ENCODE measurements around the gene FTCDNL1. TPM values are rescaled to one million over a fixed set of nuclear protein-coding genes. Genes with fewer than 3 reads are reported as not detected.

The FTCDNL1 gene
- total RNA-seq, 1 experiment from 2014 or later, result 2.0 TPM

GRCh38 chr2:199754766-199755165 is 96.2 kb downstream of the FTCDNL1 start:
- H3K27ac Mint-ChIP-seq, result no peak overlapping the region
- no peak overlapping the region for H2BK5ac ChIP-seq (ENCODE audit: insufficient read length, low read length)
- no peaks in the 10 kb centered on the region for H4K20me1 ChIP-seq (ENCODE audit: control insufficient read depth, insufficient read depth, insufficient read length)
- no peak overlapping the region for H3K4ac ChIP-seq (ENCODE audit: low read depth, low read length)
- H3K9me3 Mint-ChIP-seq, result peaks cover 11% of the 10 kb centered on the region in 2 experiments
- DNase-seq, result no peak
- H3K23ac ChIP-seq (ENCODE audit: insufficient read length, low read depth, low read length), result no peak overlapping the region
- H3K4me1 Mint-ChIP-seq, result peaks cover 17 to 20% of the 10 kb centered on the region in 2 experiments
- no peak overlapping the region for H3K56ac ChIP-seq (ENCODE audit: insufficient read length, low read depth, low read length)
- no peaks in the 10 kb centered on the region for H3K27me3 ChIP-seq (ENCODE audit: insufficient read depth, low read length)
- no peak overlapping the region for H3K14ac ChIP-seq (ENCODE audit: insufficient read depth, low read length)
- no CpG with 5 or more reads among the region's 3 CpGs for WGBS (ENCODE audit: extremely low coverage, insufficient read length, low lambda C conversion rate)
- H2AK5ac ChIP-seq (ENCODE audit: insufficient read length, low read length), result no peak overlapping the region
- H3K27me3 Mint-ChIP-seq (ENCODE audit: low read depth), result no peaks in the 10 kb centered on the region
- H2AFZ ChIP-seq (ENCODE audit: low read length), result no peak overlapping the region
- H2BK15ac ChIP-seq (ENCODE audit: low read depth, low read length), result no peak overlapping the region
- no peaks in the 10 kb centered on the region for H3K79me2 ChIP-seq (ENCODE audit: insufficient read depth, low read length)
- no peak overlapping the region for H3K18ac ChIP-seq (ENCODE audit: insufficient read length, low read depth, low read length)
- H3K9ac ChIP-seq (ENCODE audit: extremely low read depth, insufficient read length, low read length), result no peak overlapping the region
- no peak for TF ChIP-seq CTCF (conservative IDR thresholded peaks at IDR 0.05)
- no peak overlapping the region for H2BK20ac ChIP-seq (ENCODE audit: low read depth, low read length, poor library complexity, severe bottlenecking)
- H3K27ac ChIP-seq (ENCODE audit: insufficient read length, low read depth, low read length), result no peak overlapping the region
- peaks cover 5% of the 10 kb centered on the region; the same call in 1 of the 2 replicates for H3K4me1 ChIP-seq (ENCODE audit: insufficient read depth, low read length)
- peaks cover 9% of the 10 kb centered on the region for H3K9me3 ChIP-seq (ENCODE audit: control insufficient read depth, low read depth, low read length)
- H3K4me2 ChIP-seq (ENCODE audit: insufficient read depth, insufficient read length, low read length), result no peak overlapping the region
- no peak overlapping the region for H4K91ac ChIP-seq (ENCODE audit: insufficient read length, low read depth, low read length)
- H3K4me3 Mint-ChIP-seq, result no peak overlapping the region
- H3K23me2 ChIP-seq (ENCODE audit: insufficient read length, low read depth, low read length, poor library complexity, severe bottlenecking), result no peaks in the 10 kb centered on the region
- H4K8ac ChIP-seq (replicated peaks; ENCODE audit: insufficient read length, low read depth, low read length), result no peak overlapping the region
- H3T11ph ChIP-seq (ENCODE audit: low read length), result no peak overlapping the region
- H3K36me3 Mint-ChIP-seq (ENCODE audit: insufficient read depth in 1 of 3, low read depth in 3 of 3), result peaks cover 0 to 12% (median 8%) of the 10 kb centered on the region in 3 experiments; a peak in 5 of 7 replicates
- no peak overlapping the region for H2BK120ac ChIP-seq (ENCODE audit: low read depth, low read length, poor library complexity, severe bottlenecking)
- H4K5ac ChIP-seq (ENCODE audit: insufficient read length, low read depth, low read length), result no peak overlapping the region
- no peak overlapping the region for H2BK12ac ChIP-seq (ENCODE audit: insufficient read length, low read depth, low read length)
- no peaks in the 10 kb centered on the region for H3K79me1 ChIP-seq (ENCODE audit: insufficient read depth, low read depth, low read length, poor library complexity, severe bottlenecking)

Measured in H9 (cell line).